ENCODE results near the gene NHSL2. TPM values are rescaled to one million over a fixed set of nuclear protein-coding genes. Genes with fewer than 3 reads are reported as not detected.

The NHSL2 gene
- total RNA-seq, 3 donors from 2014 or later: 5.4 to 9.2 (median 5.8) TPM

GRCh38 chrX:72129661-72130060 is 219.0 kb downstream of the NHSL2 start:
- Histone ChIP-seq H3K4me1 (no peaks in the 10 kb centered on the region), H3K36me3 (no peaks in the 10 kb centered on the region), H3K4me3 (no peak overlapping the region), H3K27me3 (peaks cover 0 to 84% of the 10 kb centered on the region in 2 donors), H3K27ac (no peak overlapping the region), H3K9me3 (no peaks in the 10 kb centered on the region)
- TF ChIP-seq POLR2A (IDR thresholded peaks at IDR 0.05) (no peak), POLR2AphosphoS5 (IDR thresholded peaks at IDR 0.05) (no peak), CTCF (IDR thresholded peaks at IDR 0.05) (no peak)
- no peak for DNase-seq (ENCODE audit: low spot score in 2 of 2)
- intact Hi-C loops (cut with DNase I; ENCODE audit: low total_unique reads): loop anchor here (10.0 kb wide), 1 partner anchor 85 kb away; no protein-coding TSS in a partner anchor

GRCh38 chrX:72130156-72130761 is 219.6 kb downstream of the NHSL2 start:
- no peak overlapping the region for H3K4me3 ChIP-seq
- no peak overlapping the region for H3K27ac ChIP-seq
- intact Hi-C loops (cut with DNase I; ENCODE audit: low total_unique reads): no loop called here
- no peaks in the 10 kb centered on the region for H3K9me3 ChIP-seq
- no peaks in the 10 kb centered on the region for H3K4me1 ChIP-seq
- DNase-seq (ENCODE audit: low spot score in 2 of 2): no peak
- H3K27me3 ChIP-seq: peaks cover 0 to 82% of the 10 kb centered on the region in 2 donors
- TF ChIP-seq POLR2AphosphoS5 (IDR thresholded peaks at IDR 0.05) (no peak), POLR2A (IDR thresholded peaks at IDR 0.05) (no peak), CTCF (IDR thresholded peaks at IDR 0.05) (no peak)
- no peaks in the 10 kb centered on the region for H3K36me3 ChIP-seq

GRCh38 chrX:72130762-72131250 is 220.2 kb downstream of the NHSL2 start:
- no peaks in the 10 kb centered on the region for H3K4me1 ChIP-seq
- peak overlapping the region; percentile 61 to 88 for H3K27ac ChIP-seq
- intact Hi-C loops (cut with DNase I; ENCODE audit: low total_unique reads): no loop called here

GRCh38 chrX:72131317-72132294 is 221.0 kb downstream of the NHSL2 start, which contains the start of gene RTL5:
RTL5 (minus strand) TSS chrX:72131915.
- H3K4me3 ChIP-seq: peak within 1 kb of the TSS; percentile 48 to 74 (median 55)
- no peaks in the 10 kb centered on the region for H3K36me3 ChIP-seq
- no peaks in the 10 kb centered on the region for H3K4me1 ChIP-seq
- DNase-seq (ENCODE audit: low spot score in 2 of 2): peak; percentile 57 to 75
- no peaks in the 10 kb centered on the region for H3K9me3 ChIP-seq
- TF ChIP-seq POLR2A (IDR thresholded peaks at IDR 0.05) (no peak), POLR2AphosphoS5 (IDR thresholded peaks at IDR 0.05) (peak in 2 of 3 donors; percentile 20 to 28), CTCF (IDR thresholded peaks at IDR 0.05) (no peak)
- intact Hi-C loops (cut with DNase I; ENCODE audit: low total_unique reads): no loop called here
- peak within 1 kb of the TSS; percentile 61 to 88 for H3K27ac ChIP-seq
- H3K27me3 ChIP-seq: peaks cover 0 to 78% of the 10 kb centered on the region in 2 donors

More at GRCh38 chrX:72130762-72131250, 220.2 kb downstream of the NHSL2 start:
- DNase-seq (ENCODE audit: low spot score in 2 of 2): no peak
- no peak for TF ChIP-seq CTCF (IDR thresholded peaks at IDR 0.05)
- no peak for TF ChIP-seq POLR2A (IDR thresholded peaks at IDR 0.05)
- TF ChIP-seq POLR2AphosphoS5 (IDR thresholded peaks at IDR 0.05): no peak
- Histone ChIP-seq H3K36me3 (no peaks in the 10 kb centered on the region), H3K27me3 (peaks cover 0 to 82% of the 10 kb centered on the region in 2 donors), H3K4me3 (peak overlapping the region; percentile 48 to 74 (median 55)), H3K9me3 (no peaks in the 10 kb centered on the region)
